SK-N-SH (cell line): Measurements from ENCODE around the gene LTBP1. TPM values are rescaled to one million over a fixed set of nuclear protein-coding genes. Genes with fewer than 3 reads are reported as not detected.

Experiments used
- CTCF ChIA-PET: fragments of 300-600, 350-600 bp; formaldehyde crosslinking; extraction: SDS; loops from one replicate; lab custom pipeline; 2021; lab: Yijun Ruan, JAX
- POLR2A ChIA-PET: fragments of 350-600 bp; sonication (Branson Sonifier 250); formaldehyde crosslinking; extraction: SDS; loops from one replicate; lab custom pipeline; 2020; ENCODE audit warnings: antibody characterized with exemption, inconsistent platforms; lab: Yijun Ruan, JAX
- DNase-seq: peaks from one replicate; pipeline ENCODE4 v3.0.0; 2012
- H2AFZ ChIP-seq: fragments of 200-600 bp; sonication (generic); 2 replicates; pipeline ENCODE4 v1.8.1; 2016; ENCODE audit warnings: antibody characterized with exemption, mild to moderate bottlenecking, low read depth
- H3F3A ChIP-seq: fragments of 200-600 bp; sonication (generic); replicated peaks from 2 replicates; pipeline ENCODE3; 2016; ENCODE audit warnings: antibody characterized with exemption, mild to moderate bottlenecking; ENCODE audit not compliant: insufficient read depth
- H3K27ac ChIP-seq, 2 experiments: fragments of 200-500 bp in 1 of 2; fragments of 200-600 bp in 1 of 2; sonication (Bioruptor generic) in 1 of 2; sonication (generic), shearing (Covaris generic) in 1 of 2; 2 replicates each; pipeline versions ENCODE4 v1.5.1 to v1.6.1; 2014 to 2016; ENCODE audit warnings: low read depth in 2 of 2, inconsistent platforms in 1 of 2, low read length in 1 of 2, mild to moderate bottlenecking in 1 of 2, mixed read lengths in 1 of 2
- H3K27me3 ChIP-seq: fragments of 200-600 bp; sonication (generic), shearing (Covaris generic); 2 replicates; pipeline ENCODE4 v1.6.1; 2016; ENCODE audit warnings: mixed run types; ENCODE audit not compliant: insufficient read depth
- H3K36me3 ChIP-seq, 2 experiments: fragments of 200-500 bp in 1 of 2; fragments of 200-600 bp in 1 of 2; sonication (Bioruptor generic) in 1 of 2; sonication (generic) in 1 of 2; replicated peaks in 1 of 2; 2 replicates each; pipeline versions ENCODE3 to v1.5.1; 2014 to 2016; ENCODE audit warnings: low read length in 1 of 2, mild to moderate bottlenecking in 1 of 2; ENCODE audit not compliant: insufficient read depth in 2 of 2, control insufficient read depth in 1 of 2
- H3K4me1 ChIP-seq, 2 experiments: fragments of 200-500 bp in 1 of 2; fragments of 200-600 bp in 1 of 2; sonication (Bioruptor generic) in 1 of 2; sonication (generic), shearing (Covaris generic) in 1 of 2; 2 replicates each; pipeline versions ENCODE4 v1.5.1 to v1.6.1; 2014 to 2016; ENCODE audit warnings: low read depth in 1 of 2, low read length in 1 of 2, mixed run types in 1 of 2; ENCODE audit not compliant: insufficient read depth in 2 of 2, control insufficient read depth in 1 of 2
- H3K4me2 ChIP-seq: fragments of 200-600 bp; sonication (generic), shearing (Covaris generic); 2 replicates; pipeline ENCODE4 v1.6.1; 2017; ENCODE audit warnings: mixed run types
- H3K4me3 ChIP-seq, 2 experiments: fragments of 200-500 bp in 1 of 2; fragments of 200-600 bp in 1 of 2; sonication (Bioruptor generic) in 1 of 2; sonication (generic), shearing (Covaris generic) in 1 of 2; 2 replicates each; pipeline versions ENCODE4 v1.5.1 to v1.8.1; 2014 to 2016; ENCODE audit warnings: low read depth in 2 of 2, inconsistent platforms in 1 of 2, low read length in 1 of 2, mild to moderate bottlenecking in 1 of 2, mixed read lengths in 1 of 2, moderate library complexity in 1 of 2
- H3K79me2 ChIP-seq: fragments of 200-600 bp; sonication (generic); 2 replicates; pipeline ENCODE4 v1.8.1; 2017; ENCODE audit warnings: mild to moderate bottlenecking; ENCODE audit not compliant: insufficient read depth
- H3K9ac ChIP-seq: fragments of 200-600 bp; sonication (generic); 2 replicates; pipeline ENCODE4 v1.6.1; 2017; ENCODE audit warnings: mixed run types
- H3K9me2 ChIP-seq: fragments of 200-600 bp; sonication (generic); 2 replicates; pipeline ENCODE4 v1.6.1; 2017; ENCODE audit warnings: mixed run types
- H3K9me3 ChIP-seq: fragments of 200-600 bp; sonication (generic); 2 replicates; pipeline ENCODE4 v1.6.1; 2017; ENCODE audit warnings: mixed run types, mild to moderate bottlenecking, moderate library complexity
- H4K20me1 ChIP-seq: fragments of 200-600 bp; sonication (generic); 2 replicates; pipeline ENCODE4 v1.6.1; 2017; ENCODE audit warnings: mild to moderate bottlenecking, mixed run types; ENCODE audit not compliant: insufficient read depth
- ELF1 ChIP-seq: IDR thresholded peaks from 2 replicates; pipeline ENCODE4 v1.4.0; 2012
- FOXJ3 ChIP-seq: sonication (generic); formaldehyde crosslinking; IDR thresholded peaks from 2 replicates; pipeline ENCODE4 v1.5.1; 2020; ENCODE audit warnings: mild to moderate bottlenecking, missing genetic modification reagents
- FOXM1 ChIP-seq: IDR thresholded peaks from 2 replicates; pipeline ENCODE4 v1.4.0; 2012; ENCODE audit warnings: low read depth, mild to moderate bottlenecking
- GABPA ChIP-seq: IDR thresholded peaks from 2 replicates; pipeline ENCODE4 v1.4.0; 2012; ENCODE audit warnings: low read depth, mild to moderate bottlenecking
- MXI1 ChIP-seq: IDR thresholded peaks from 2 replicates; pipeline ENCODE4 v1.6.1; 2012; ENCODE audit warnings: mild to moderate bottlenecking, low read depth, low read length, improper control_type of control experiment
- RFX5 ChIP-seq: IDR thresholded peaks from 2 replicates; pipeline ENCODE4 v1.6.1; 2012; ENCODE audit warnings: mild to moderate bottlenecking, improper control_type of control experiment, low read length
- RXRA ChIP-seq: IDR thresholded peaks from 2 replicates; pipeline ENCODE4 v1.4.0; 2012; ENCODE audit warnings: low read depth, mild to moderate bottlenecking, borderline replicate concordance
- SIN3A ChIP-seq: IDR thresholded peaks from 2 replicates; pipeline ENCODE4 v1.6.1; 2012; ENCODE audit warnings: low read depth, mild to moderate bottlenecking, low read length, moderate library complexity, borderline replicate concordance
- SMC3 ChIP-seq: IDR thresholded peaks from 2 replicates; pipeline ENCODE4 v1.6.1; 2012; ENCODE audit warnings: low read depth, low read length, improper control_type of control experiment
- TCF12 ChIP-seq: IDR thresholded peaks from 2 replicates; pipeline ENCODE4 v1.4.0; 2012
- WGBS: methylation state at CpG from one replicate; pipeline ENCODE4 v1.1.6; 2017; ENCODE audit warnings: low lambda C conversion rate; 5-methylcytosine and 5-hydroxymethylcytosine counted together
- polyA plus RNA-seq, 3 experiments: library from polyadenylated mRNA; depleted of rRNA; stranded (reverse); fragments of >200 nt; gene quantifications; 2 replicates each; pipeline ENCODE4 v1.2.3, GENCODE V29; 2012
- TF ChIP-seq, protein P1 (sequence below): fragments of 150-350 bp; IDR thresholded peaks from 2 replicates; pipeline ENCODE4 v1.6.1; 2017; ENCODE audit warnings: antibody characterized with exemption, low read length, low read depth, borderline replicate concordance
- TF ChIP-seq, protein P2 (sequence below): fragments of 150-350 bp; IDR thresholded peaks from 2 replicates; pipeline ENCODE4 v1.6.1; 2016; ENCODE audit warnings: mild to moderate bottlenecking, low read depth, low read length
- TF ChIP-seq, protein P3 (sequence below): fragments of 200-600 bp; sonication (generic); IDR thresholded peaks from 2 replicates; pipeline ENCODE4 v1.6.1; 2017; ENCODE audit warnings: antibody characterized with exemption, mild to moderate bottlenecking, moderate library complexity

LTBP1 gene
- polyA plus RNA-seq, 1 of the 3 experiments (the other 2 are of a cell fraction) = 467 TPM

DNA sequence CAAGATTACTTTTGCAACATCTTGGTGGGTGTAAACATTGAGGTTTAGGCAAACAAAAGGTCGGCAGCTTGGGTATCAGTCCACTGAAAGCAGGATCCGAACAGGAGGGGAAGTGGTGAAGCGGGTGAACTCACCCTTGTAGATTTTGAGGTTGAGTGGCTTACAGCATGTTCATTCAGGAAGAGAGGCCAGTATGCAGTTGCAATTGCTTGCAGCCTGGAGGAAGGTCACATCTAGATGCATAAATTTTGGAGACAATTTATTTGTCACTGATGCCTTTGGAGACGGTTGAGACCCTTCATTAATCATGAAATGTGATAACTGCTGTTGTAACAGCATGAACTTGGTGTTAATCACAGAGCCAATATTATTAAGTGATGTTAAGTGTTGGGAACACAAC lies 131.1 kb downstream of the LTBP1 start:
- no peak overlapping the region for H2AFZ ChIP-seq
- WGBS = 72% methylated on average over 4 of the region's 4 CpGs
- TF ChIP-seq, protein P1, sequence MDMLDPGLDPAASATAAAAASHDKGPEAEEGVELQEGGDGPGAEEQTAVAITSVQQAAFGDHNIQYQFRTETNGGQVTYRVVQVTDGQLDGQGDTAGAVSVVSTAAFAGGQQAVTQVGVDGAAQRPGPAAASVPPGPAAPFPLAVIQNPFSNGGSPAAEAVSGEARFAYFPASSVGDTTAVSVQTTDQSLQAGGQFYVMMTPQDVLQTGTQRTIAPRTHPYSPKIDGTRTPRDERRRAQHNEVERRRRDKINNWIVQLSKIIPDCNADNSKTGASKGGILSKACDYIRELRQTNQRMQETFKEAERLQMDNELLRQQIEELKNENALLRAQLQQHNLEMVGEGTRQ = no peak
- TF ChIP-seq SIN3A (no peak), MXI1 (no peak), ELF1 (no peak), TCF12 (no peak), SMC3 (no peak), RFX5 (no peak), GABPA (no peak), RXRA (no peak), FOXJ3 (CRISPR knock-in tag) (no peak), FOXM1 (no peak)
- TF ChIP-seq, protein P2, sequence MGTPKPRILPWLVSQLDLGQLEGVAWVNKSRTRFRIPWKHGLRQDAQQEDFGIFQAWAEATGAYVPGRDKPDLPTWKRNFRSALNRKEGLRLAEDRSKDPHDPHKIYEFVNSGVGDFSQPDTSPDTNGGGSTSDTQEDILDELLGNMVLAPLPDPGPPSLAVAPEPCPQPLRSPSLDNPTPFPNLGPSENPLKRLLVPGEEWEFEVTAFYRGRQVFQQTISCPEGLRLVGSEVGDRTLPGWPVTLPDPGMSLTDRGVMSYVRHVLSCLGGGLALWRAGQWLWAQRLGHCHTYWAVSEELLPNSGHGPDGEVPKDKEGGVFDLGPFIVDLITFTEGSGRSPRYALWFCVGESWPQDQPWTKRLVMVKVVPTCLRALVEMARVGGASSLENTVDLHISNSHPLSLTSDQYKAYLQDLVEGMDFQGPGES = no peak
- TF ChIP-seq, protein P3, sequence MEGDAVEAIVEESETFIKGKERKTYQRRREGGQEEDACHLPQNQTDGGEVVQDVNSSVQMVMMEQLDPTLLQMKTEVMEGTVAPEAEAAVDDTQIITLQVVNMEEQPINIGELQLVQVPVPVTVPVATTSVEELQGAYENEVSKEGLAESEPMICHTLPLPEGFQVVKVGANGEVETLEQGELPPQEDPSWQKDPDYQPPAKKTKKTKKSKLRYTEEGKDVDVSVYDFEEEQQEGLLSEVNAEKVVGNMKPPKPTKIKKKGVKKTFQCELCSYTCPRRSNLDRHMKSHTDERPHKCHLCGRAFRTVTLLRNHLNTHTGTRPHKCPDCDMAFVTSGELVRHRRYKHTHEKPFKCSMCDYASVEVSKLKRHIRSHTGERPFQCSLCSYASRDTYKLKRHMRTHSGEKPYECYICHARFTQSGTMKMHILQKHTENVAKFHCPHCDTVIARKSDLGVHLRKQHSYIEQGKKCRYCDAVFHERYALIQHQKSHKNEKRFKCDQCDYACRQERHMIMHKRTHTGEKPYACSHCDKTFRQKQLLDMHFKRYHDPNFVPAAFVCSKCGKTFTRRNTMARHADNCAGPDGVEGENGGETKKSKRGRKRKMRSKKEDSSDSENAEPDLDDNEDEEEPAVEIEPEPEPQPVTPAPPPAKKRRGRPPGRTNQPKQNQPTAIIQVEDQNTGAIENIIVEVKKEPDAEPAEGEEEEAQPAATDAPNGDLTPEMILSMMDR = no peak
- no peak for DNase-seq
- ChIA-PET CTCF (no interaction called here), POLR2A (no interaction called here)
- no peaks in the 10 kb centered on the region for H3K36me3 ChIP-seq
- H3K9me2 ChIP-seq = no peaks in the 10 kb centered on the region
- H4K20me1 ChIP-seq = no peaks in the 10 kb centered on the region
- H3K9ac ChIP-seq = no peak overlapping the region
- H3K4me3 ChIP-seq = no peak overlapping the region
- no peak overlapping the region for H3K4me2 ChIP-seq
- H3K79me2 ChIP-seq = no peaks in the 10 kb centered on the region
- H3K9me3 ChIP-seq = no peaks in the 10 kb centered on the region
- H3F3A ChIP-seq = no peaks in the 10 kb centered on the region
- H3K4me1 ChIP-seq = no peaks in the 10 kb centered on the region
- no peak overlapping the region for H3K27ac ChIP-seq
- H3K27me3 ChIP-seq = no peaks in the 10 kb centered on the region

DNA sequence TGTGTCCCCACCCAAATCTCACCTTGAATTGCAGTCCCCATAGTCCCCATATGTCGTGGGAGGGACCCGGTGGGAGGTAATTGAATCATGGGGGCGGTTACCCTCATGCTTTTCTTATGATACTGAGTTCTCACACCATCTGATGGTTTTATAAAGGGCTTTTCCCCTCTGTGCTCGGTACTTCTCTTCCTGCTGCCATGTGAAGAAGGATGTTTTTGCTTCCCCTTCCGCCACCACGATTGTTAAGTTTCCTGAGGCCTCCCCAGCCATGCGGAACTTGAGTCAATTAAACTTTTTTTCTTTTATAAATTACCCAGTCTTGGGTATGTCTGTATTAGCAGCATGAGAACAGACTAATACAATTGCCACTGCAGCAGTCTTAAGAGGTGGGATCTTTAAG lies 134.9 kb downstream of the LTBP1 start:
- Histone ChIP-seq H2AFZ (no peak overlapping the region), H3K36me3 (no peaks in the 10 kb centered on the region), H3K9me3 (no peaks in the 10 kb centered on the region), H3K9me2 (no peaks in the 10 kb centered on the region), H3K27me3 (no peaks in the 10 kb centered on the region), H3K79me2 (no peaks in the 10 kb centered on the region)
- 76% methylated on average over 7 of the region's 7 CpGs for WGBS
- CTCF ChIA-PET = no interaction called here
- no peak for TF ChIP-seq TCF12
- TF ChIP-seq FOXJ3 (CRISPR knock-in tag) = no peak
- TF ChIP-seq, protein P1 = no peak
- TF ChIP-seq, all 33 proteins: peak for 0
- Histone ChIP-seq H3F3A (no peaks in the 10 kb centered on the region), H3K4me1 (no peaks in the 10 kb centered on the region; a peak in 1 of 4 replicates), H3K4me3 (no peak overlapping the region), H3K27ac (no peak overlapping the region), H4K20me1 (no peaks in the 10 kb centered on the region), H3K4me2 (no peak overlapping the region), H3K9ac (no peak overlapping the region)
- DNase-seq = no peak
- POLR2A ChIA-PET = no interaction called here
